DMS53 (cell line): ENCODE data around the gene CHKA.
A peak's percentile ranks its signal among the peaks of the same experiment; 100 is the strongest.
"Not testable (repeated sequence)": the region's sequence is repeated elsewhere in the genome, so short reads cannot be mapped to it uniquely, and the experiment has no call there.

Experiments used
- DNase-seq: peaks from one replicate; lab custom pipeline; 2025; lab: John Stamatoyannopoulos, UW

CHKA gene

DNA sequence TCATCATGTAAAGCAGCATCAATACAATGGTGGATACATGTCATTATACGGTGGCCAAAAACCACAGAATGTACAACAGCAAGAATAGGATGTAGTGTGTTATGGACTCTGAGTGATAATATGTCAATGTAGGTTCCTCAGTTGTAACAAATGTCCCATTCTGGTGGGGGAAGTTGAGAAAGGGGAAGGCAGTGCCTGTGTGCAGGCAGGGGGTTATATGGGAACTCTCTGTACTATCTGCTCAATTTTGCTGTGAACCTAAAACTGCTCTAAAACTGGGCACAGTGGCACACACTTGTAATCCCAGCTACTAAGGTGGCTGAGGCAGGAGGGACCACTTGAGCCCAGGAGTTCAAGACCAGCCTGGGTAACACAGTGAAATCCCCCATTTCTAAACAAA lies 5.9 kb downstream of the CHKA start:
- no peak for DNase-seq

DNA sequence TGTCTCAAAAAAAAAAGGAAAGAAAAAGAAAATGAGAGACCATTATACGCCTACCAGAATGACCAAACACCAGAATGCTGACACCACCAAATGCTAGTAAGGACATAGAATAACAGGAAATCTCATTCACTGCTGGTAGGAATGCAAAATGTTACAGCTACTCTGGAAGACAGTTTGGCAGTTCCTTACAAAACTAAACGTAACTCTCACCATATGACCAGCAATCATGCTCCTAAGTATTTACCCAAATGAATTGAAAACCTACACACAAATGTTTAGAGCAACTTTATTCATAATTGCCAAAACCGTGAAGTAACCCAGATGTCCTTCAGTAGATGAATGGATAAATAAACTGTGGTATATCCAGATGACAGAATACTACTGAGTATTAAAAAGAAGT lies 7.2 kb downstream of the CHKA start:
- no peak for DNase-seq

DNA sequence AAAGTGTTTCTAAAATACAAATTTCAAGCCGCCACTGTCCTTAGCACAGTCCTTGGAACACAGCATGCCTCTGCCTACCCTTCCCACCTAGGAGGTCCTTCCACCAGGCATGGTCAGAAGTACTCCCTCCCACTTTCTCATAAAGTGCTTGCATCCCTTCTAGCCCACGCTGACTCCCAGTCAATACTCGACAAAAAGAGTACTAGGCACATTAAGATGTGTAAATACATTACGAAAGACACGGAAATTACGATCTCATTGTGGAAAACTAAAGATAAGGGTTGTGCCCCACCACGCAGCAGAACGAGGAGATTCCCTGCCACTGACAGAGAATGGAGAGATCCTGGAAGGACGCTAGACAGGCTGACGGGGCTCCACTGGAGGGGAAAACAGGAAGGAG lies 13.5 kb downstream of the CHKA start:
- DNase-seq: no peak

DNA sequence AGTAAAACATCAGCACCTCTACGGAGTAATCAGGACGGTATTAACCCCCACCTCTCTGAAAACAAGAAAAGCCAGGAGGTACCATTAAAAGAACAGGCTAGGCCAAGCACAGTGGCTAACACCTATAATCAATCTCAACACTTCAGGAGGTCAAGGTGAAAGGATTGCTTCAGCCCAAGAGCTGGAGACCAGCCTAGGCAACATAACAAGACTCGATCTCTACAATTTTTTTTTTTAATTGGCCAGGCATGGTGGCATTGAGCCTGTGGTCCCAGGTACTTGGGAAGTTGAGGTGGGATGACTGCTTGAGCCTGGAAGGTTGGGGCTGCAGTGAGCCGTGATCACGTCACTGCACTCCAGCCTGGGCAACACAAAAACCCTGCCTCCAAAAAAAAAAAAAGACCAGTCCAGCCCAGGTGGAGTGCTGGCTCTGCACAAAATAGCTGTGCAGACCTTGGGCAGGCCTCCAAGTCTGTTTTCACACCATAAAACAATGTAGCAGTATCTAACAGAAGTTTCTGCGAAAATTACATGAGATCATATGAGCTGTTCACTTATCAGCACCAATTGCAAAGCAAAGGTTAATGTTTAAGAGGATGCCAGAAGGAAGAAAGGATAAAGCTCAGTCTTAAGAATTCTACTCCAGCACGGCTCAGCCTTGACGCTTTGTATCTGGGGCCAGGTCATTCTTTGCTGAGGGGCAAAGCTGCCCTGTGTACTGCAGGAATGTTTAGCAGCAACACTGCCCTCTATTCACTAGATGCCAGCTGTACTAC lies 14.8 kb downstream of the CHKA start:
- no peak for DNase-seq

DNA sequence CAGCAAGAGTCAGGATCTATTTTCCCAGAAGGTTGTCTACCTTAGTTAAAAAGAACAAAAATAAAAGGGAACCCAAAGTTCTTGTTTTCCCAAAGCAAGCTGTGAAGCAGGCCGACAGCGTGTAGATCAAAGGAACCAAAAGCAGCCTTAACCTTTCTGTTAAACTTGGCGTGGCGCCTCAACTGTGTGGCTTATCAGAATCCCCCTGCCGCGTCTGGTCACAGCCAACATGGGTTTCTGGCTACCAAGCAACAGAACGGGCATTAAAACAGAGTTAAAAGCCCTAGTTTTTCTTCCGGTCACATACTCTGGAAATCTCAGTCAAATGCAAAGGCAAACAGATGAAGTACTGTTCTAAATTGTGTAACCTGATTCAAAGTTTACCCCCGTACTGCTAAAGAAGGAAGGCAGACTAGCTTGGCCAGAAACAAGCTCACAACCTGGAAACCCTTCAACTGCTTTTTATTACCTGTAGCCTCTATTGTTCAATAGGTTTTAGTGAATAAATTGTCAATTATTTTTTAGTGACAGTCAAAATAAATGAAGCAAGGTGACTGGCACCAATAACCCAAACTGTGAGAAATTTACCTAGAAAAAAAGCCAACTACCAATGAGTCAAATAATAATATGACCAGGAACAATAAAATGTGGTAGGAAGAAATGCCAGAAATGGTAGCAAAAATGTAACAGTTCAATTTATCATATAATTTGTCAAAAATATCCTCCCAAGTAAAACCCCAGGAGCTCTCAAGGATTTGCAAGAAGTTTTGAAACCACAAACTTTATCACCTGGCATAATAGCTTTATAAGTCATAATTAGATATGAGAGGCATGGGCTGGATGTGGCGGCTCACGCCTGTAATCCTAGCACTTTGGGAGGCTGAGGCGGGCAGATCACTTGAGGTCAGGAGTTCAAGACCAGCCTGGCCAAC lies 21.4 kb downstream of the CHKA start:
- DNase-seq: peak; percentile 52

DNA sequence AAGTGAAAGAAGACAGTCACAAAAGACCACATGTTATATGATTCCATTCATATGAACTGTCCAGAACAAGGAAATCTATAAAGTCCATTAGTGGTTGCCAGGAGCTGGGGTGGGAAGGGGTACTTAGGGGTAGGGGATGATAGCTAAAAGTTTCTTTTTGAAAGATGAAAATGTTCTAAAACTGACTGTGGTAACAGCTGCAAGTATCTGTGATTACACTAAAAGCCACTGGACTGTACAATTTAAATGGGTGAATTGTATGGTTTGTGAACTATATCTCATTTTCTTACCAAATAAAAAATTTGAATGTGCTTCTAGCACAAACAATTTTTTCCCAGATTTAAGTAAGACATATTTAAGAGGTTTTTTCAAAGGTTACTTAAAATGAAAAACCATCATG lies 22.1 kb downstream of the CHKA start:
- no peak for DNase-seq

DNA sequence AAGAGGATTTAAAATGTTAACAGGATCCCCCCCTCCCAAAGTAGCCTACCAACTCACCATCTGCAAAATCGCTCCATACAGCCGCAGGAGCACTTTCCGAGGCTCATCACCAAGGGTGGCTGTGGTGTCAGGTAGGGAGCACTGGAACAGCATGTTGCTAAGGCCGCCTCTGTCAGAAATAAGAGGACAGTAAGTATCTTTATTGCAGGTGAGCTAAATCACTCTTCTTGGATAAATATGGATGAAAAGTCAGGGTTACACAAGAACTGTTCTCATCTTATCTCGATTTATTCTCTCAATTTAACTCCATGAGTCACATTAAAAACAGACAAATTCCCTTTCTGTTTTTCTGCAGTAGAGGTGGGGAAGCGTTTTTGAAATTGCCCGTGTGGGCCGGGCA lies 24.2 kb downstream of the CHKA start:
- DNase-seq: no peak

DNA sequence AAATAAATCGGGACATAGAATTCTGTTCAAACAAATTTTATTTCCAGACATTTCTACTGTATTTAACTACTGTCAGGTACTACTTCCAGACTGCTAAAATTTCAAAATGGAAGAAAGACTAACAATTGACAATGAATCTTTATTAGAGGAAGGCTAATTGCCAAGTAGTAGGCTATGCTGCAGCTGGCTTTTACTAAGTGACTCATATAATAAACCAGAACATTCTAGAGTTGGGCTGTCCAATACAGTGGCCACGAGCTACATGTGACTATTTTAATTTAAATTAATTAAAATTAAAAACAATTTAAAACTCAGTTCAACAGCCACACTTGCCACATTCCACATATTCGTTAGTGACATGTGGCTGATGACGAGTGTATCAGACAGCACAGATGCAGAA lies 27.6 kb downstream of the CHKA start:
- DNase-seq: no peak

DNA sequence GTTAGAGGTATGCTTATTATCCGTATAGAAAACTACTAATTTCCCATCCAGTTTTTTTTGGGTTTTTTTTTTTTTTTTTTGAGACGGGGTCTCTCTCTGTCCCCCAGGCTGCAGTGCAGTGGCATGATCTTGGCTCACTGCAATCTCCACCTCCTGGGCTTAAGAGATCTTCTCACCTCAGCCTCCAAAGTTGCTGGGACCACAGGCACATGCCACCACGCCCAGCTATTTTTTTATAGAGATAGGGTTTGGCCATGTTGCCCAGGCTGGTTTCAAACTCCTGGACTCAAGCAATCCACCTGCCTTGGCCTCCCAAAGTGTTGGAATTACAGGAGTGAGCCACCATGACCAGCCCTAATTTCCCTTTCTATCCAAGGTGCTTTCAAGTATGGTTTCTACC lies 28.2 kb downstream of the CHKA start:
- not testable (repeated sequence) for DNase-seq

DNA sequence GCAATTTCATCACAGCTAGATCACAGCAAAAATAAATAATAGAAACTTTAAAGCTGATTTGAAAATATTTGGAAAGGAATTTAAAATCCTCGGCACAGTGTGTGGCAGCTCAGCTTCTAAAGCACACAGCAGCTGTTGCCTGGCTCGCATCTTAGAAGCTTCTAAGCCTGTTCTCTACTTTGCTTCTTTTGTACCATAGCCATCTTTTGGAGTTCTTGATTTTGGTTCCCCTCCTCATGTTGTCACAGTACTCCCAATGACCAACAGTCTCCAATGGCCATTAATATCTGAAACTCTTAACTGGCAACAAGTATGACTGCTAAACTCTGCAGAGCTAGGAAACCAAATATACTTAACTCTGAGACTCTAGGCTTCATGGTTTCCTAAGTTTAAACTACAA lies 28.8 kb downstream of the CHKA start:
- DNase-seq: no peak

DNA sequence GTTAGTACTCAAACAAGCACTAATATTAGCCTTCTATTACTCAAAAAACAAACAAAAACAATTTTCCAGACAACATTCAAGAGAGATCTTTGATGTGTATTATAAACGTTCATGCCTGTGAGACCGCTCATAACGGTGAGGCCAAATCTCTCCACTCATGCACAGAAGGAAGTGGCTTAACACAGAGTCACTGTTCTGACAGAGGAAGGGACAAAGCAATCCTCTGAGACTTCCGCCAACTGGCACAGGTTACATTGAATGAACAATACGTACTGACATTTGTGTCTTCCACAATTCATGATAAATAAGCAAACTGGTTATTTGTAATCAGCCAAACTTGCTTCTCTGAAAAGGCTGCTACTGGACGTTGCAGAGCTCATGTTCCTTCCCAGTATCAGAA lies 30.5 kb downstream of the CHKA start:
- no peak for DNase-seq

DNA sequence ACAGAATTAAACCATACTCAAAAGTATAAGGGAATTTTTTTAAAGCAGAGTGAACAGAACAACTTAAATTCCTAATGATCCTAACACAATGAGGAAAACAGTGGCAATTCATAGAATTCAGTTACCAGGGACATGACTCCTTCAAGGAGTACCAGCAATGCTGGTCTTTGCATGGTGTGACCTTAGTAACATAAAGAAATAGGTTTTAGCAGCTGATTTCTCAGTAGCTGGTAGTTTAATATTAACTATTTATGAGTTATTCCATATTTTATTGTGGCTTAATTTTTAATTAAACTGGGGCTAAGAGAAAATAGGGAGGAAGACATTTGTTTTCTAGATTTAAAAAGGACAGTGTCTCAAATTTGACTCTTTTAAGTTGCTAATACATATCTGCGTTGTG lies 30.9 kb downstream of the CHKA start:
- no peak for DNase-seq

DNA sequence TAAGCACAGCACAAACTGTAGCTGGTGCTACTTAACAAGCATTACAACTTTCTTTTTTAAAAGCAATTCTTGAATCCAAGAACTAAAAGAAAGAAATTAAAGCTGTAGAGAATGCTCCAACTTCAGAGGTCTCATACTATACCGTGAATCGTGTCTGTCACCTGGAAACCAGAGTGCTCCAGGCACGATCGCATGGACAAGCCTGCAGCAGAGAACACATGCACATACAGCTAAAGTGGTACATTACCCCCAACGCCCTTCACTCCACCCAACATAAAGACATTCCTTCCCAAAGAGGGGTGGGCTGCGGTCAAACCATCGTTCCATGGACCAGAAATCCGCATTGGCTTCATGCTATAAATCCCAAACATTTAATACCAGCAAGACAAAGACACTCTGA lies 31.5 kb downstream of the CHKA start:
- no peak for DNase-seq

DNA sequence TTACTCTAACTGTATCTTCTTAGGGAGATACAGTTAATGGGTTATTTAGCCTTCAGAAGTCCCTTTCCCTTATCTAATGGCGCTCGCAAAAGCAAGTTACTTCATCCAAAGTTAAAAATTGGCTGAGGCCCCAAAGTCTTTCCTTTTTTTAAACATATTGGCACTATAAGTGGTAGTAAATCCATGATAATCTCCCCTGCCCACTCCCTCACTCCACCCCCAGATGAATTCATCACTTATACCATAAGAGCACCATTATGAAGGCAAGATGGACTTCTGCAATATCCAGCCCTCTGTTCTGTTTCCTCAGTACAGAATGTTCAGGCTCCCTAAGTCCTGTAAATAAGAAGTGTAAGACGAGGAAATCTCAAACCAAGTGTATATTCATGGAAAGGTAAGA lies 37.7 kb downstream of the CHKA start:
- DNase-seq: no peak

DNA sequence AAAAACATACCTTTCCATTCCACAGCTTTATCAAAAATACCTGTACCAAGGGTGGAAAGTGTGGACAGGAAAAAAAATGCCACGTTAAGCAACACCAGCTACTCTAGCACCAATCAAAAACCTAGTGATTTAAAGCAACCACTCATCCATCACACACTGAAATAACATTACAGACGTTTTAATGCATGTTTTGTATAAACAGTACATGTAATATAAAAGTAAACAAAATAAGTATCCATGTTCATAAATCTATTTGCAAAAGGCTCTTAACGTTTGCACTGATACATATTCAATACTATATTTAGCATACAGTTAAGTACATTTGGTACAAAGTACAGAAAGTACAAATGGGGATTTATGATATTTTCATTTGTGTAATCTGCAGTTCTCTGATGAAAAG lies 38.7 kb downstream of the CHKA start:
- DNase-seq: no peak

DNA sequence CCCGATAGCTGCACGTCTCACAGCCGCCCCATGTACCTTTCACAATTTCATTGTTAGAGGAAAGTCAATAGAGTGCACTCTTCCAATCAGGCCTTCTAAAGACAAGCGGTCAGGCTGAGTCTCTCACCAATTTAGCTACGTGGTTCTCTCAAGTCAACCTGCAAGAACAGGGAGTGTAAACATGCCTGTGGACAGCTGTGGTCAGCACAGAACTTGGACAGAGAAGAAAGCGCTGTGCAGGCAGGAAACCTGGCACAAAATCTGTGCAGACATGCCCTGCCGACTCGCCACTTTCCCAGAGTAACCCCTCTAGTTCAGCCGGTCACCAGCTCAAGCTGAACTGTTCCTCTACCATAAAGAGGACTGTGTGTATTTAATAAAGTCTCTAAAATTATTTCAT lies 39.5 kb downstream of the CHKA start:
- DNase-seq: no peak

DNA sequence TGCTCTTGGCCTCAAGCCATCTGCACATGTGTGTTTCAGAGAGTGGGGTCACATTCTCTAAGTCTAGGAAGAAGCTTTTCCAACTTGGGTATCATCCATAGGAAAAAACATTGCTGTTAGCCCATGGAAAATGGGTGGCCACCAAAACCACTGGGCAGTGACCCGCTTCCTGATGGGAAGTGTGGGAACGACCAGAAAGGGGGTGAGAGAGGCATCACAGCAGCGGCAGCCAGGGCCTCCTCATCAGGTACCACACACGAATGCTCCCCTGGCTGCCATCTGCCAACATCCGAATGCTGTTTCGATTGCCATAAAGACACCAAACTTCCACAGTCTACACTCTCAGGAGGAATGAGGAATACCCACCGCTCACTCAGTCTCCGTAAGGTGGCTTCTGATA lies 40.3 kb downstream of the CHKA start:
- DNase-seq: no peak

DNA sequence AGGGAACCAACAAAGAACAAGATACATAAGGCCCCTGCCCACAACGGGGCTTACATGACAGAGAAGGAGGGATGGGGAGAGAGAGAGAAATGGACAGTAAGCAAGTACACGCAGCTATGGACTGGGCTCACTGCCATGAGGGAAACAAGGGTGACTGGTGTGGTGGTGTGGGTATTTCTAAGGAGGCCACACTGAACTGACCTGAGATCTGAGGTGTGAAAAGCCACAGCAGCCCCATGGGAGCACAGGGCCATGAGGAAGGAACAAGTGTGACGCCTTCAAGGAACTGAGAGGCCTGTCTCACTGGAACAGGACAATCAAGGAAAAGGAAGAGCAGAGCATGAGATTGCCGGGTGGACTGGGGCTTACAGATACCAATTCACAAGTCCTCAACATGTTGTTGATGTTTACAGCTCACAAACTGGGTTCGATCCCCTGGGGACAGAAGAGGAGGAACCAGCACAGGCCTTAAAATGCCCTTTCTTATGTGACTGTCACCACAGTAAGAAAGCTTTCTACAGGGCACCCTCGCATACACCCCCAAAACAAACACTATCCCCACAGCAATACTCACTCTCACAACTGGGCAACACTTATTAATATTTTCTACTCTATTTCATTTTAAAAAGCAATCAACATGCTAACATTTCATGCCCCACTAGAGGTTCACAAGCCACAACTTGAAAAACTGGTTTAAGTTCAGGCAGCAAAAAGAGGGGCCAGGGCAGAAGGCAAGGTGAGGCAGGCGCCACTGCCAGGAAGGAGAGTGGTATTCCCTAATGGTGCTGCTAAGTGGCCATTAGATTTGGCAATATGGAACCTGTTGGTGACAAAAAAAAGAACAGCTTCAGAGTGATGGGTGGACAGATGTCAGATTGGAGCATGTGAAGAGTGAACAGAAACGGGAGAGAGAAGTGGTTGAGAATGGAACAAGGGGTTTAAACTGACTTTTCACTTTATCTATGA lies 43.3 kb downstream of the CHKA start:
- DNase-seq: no peak

DNA sequence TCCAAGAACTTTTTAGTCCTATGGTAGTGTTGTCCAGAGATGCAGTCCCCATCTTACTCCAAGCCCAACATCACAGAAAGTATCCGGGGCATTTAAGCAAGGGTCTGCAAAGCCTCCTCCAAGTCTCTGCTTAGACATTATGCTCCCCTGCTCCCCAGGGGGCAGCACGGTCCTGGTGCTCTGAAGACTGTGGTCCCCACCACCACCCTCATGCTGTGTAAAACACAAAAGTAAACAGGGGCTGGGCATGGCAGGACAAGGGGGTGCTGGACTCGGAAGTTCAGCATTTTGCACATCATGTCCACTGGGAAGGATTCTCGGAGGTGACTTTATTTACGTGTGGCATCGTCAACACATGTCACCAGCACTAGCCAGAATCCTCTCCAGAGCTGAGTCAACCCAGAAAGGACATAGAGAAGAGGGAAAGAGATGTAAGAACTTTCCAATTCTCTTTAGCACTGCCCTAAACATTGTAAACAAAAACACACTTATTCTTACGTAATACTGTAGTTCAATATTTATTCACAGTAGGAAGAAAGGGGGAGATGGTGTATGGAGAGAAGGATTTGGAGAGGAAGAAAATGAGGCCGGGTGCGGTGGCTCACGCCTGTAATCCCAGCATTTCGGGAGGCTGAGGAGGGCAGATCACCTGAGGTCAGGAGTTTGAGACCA lies 44.7 kb downstream of the CHKA start:
- DNase-seq: no peak

DNA sequence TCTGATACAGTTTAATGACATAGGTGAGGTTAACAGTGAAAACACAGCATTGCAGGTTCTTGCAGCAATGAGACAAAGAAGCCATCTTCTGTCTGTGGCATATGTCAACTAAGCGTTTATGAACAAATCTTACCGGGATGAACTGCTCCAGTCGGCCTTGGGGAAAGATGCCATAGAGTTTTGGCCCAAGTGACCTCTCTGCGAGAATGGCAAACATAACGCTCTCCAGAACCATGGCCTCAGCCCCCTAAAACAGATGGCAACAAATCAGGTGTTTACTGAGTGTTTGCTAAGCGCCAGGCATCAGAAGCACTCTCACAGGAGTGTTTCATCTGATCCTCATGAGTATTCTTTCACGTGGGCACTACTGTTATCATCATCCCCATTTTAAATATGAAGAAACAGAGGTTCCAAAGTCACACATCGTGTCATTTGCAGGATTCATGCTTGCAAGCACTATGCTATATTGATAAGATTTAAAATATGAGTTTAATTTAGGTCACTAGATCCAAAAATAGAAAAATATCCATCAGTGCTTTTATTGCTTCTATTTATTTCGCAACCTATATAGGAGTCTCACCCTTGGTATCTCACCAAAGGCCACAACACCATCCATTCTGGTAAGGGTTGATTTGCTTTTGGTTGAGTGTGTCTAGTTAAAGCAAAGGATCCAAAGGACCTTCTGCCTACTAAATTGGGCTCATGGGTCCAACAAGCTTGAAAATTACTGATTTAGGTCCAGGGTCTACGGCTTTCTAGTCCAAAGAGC lies 46.4 kb downstream of the CHKA start:
- no peak for DNase-seq
